Smooth muscle cell (in vitro differentiated cells): ENCODE results near the gene HPS3. TPM values are rescaled to one million over a fixed set of nuclear protein-coding genes. Genes with fewer than 3 reads are reported as not detected.
A peak's percentile ranks its signal among the peaks of the same experiment; 100 is the strongest.
"Not testable (repeated sequence)": the region's sequence is repeated elsewhere in the genome, so short reads cannot be mapped to it uniquely, and the experiment has no call there.

ENCODE experiments used
- DNase-seq: peaks from one replicate; lab custom pipeline; 2025; ENCODE audit not compliant: unreplicated experiment; lab: John Stamatoyannopoulos, UW
- H2AFZ ChIP-seq: fragments of 200-600 bp; sonication (generic); 2 replicates; pipeline ENCODE4 v1.6.0; 2016; ENCODE audit warnings: antibody characterized with exemption, low read depth, mild to moderate bottlenecking
- H3F3A ChIP-seq: fragments of 200-600 bp; sonication (generic); 2 replicates; pipeline ENCODE4 v1.6.0; 2017; ENCODE audit warnings: antibody characterized with exemption, low read depth
- H3K27ac ChIP-seq: fragments of 200-600 bp; sonication (generic); 2 replicates; pipeline ENCODE4 v1.5.1; 2016; ENCODE audit warnings: low read depth, mild to moderate bottlenecking
- H3K27me3 ChIP-seq: fragments of 200-600 bp; sonication (generic); 2 replicates; pipeline ENCODE4 v1.6.1; 2016; ENCODE audit warnings: low read depth, mild to moderate bottlenecking
- H3K36me3 ChIP-seq: fragments of 200-600 bp; sonication (generic); 2 replicates; pipeline ENCODE4 v1.5.1; 2016; ENCODE audit warnings: low read depth
- H3K4me1 ChIP-seq: fragments of 200-600 bp; sonication (generic); 2 replicates; pipeline ENCODE4 v1.5.1; 2016; ENCODE audit warnings: low read depth
- H3K4me2 ChIP-seq: fragments of 200-600 bp; sonication (generic); 2 replicates; pipeline ENCODE4 v1.6.0; 2016; ENCODE audit warnings: mild to moderate bottlenecking
- H3K4me3 ChIP-seq: fragments of 200-600 bp; sonication (generic); 2 replicates; pipeline ENCODE4 v1.5.1; 2016; ENCODE audit warnings: mild to moderate bottlenecking
- H3K79me2 ChIP-seq: fragments of 200-600 bp; sonication (generic); 2 replicates; pipeline ENCODE4 v1.6.0; 2016; ENCODE audit warnings: low read depth, mild to moderate bottlenecking
- H3K9ac ChIP-seq: fragments of 200-600 bp; sonication (generic); 2 replicates; pipeline ENCODE4 v1.6.0; 2016; ENCODE audit warnings: low read depth
- H3K9me3 ChIP-seq: fragments of 200-600 bp; sonication (generic); replicated peaks from 2 replicates; pipeline ENCODE4 v1.5.1; 2016; ENCODE audit warnings: low read depth
- H4K20me1 ChIP-seq: fragments of 200-600 bp; sonication (generic); 2 replicates; pipeline ENCODE4 v1.6.0; 2016; ENCODE audit warnings: low read depth
- WGBS: methylation state at CpG from one replicate; pipeline ENCODE4 v1.1.7; 2016; ENCODE audit warnings: low lambda C conversion rate; 5-methylcytosine and 5-hydroxymethylcytosine counted together
- polyA plus RNA-seq: library from polyadenylated mRNA; unstranded; fragments of >200 nt; fragmentation: Nextera tagmentation; extraction: Ambion mirVana; gene quantifications from 2 replicates; pipeline ENCODE4 v1.2.1, GENCODE V29; 2016
- total RNA-seq: library from RNA; depleted of rRNA; stranded (reverse); fragments of >200 nt; gene quantifications from 2 replicates; pipeline ENCODE4 v1.2.3, GENCODE V29; 2014
- TF ChIP-seq, protein P1 (sequence below): fragments of 200-600 bp; sonication (generic); IDR thresholded peaks from 2 replicates; pipeline ENCODE4 v1.5.1; 2017; ENCODE audit warnings: borderline replicate concordance, mild to moderate bottlenecking, antibody characterized with exemption; ENCODE audit not compliant: insufficient read depth, poor library complexity, severe bottlenecking

The HPS3 gene
- total and polyA plus RNA-seq, 2 experiments from 2014 or later: 12.3 to 25.4 TPM

DNA sequence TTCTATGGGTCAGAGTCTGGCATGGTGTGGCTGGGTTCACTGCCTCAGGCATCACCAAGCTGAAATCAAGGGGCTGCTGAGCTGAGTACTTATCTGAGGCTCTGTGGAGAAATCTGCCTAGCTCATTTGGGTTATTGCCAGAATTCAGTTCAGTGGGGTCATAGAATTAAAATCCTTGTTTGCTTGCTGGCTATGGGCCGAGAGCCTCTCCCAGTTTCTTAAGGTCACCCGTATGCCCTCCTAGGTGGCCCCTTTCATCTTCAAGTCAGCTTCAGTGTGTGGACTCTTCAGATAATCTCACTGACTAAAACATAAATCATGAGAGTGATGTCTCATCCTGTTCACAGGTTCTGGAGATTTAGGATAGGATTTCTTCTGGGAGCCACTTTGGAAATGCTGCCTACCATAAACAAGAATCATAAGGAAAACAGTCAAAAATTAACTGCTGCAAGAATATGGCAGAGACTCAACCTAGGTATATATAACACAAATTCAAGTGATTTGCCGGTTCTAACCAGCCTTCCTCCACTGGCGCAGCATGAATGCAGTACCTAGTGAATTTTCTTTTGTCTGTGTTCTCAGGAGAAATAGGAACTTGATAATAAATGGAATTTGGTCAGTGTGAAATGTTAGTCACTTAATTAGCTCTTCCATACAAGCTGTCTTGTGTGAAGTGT is 86.9 kb downstream of the HPS3 start:
- no peaks in the 10 kb centered on the region for H3K27me3 ChIP-seq
- H3K36me3 ChIP-seq: no peaks in the 10 kb centered on the region
- TF ChIP-seq, protein P1, sequence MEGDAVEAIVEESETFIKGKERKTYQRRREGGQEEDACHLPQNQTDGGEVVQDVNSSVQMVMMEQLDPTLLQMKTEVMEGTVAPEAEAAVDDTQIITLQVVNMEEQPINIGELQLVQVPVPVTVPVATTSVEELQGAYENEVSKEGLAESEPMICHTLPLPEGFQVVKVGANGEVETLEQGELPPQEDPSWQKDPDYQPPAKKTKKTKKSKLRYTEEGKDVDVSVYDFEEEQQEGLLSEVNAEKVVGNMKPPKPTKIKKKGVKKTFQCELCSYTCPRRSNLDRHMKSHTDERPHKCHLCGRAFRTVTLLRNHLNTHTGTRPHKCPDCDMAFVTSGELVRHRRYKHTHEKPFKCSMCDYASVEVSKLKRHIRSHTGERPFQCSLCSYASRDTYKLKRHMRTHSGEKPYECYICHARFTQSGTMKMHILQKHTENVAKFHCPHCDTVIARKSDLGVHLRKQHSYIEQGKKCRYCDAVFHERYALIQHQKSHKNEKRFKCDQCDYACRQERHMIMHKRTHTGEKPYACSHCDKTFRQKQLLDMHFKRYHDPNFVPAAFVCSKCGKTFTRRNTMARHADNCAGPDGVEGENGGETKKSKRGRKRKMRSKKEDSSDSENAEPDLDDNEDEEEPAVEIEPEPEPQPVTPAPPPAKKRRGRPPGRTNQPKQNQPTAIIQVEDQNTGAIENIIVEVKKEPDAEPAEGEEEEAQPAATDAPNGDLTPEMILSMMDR: no peak
- no peak overlapping the region for H3K9ac ChIP-seq
- no peak overlapping the region for H3K27ac ChIP-seq
- no peak overlapping the region for H3K4me3 ChIP-seq
- H3F3A ChIP-seq: no peaks in the 10 kb centered on the region
- H3K79me2 ChIP-seq: no peaks in the 10 kb centered on the region
- H4K20me1 ChIP-seq: no peaks in the 10 kb centered on the region
- no peak for DNase-seq
- WGBS: 72% methylated on average over 4 of the region's 4 CpGs
- peaks cover 7% of the 10 kb centered on the region for H3K4me1 ChIP-seq
- no peak overlapping the region for H2AFZ ChIP-seq
- H3K4me2 ChIP-seq: no peak overlapping the region
- no peaks in the 10 kb centered on the region for H3K9me3 ChIP-seq

DNA sequence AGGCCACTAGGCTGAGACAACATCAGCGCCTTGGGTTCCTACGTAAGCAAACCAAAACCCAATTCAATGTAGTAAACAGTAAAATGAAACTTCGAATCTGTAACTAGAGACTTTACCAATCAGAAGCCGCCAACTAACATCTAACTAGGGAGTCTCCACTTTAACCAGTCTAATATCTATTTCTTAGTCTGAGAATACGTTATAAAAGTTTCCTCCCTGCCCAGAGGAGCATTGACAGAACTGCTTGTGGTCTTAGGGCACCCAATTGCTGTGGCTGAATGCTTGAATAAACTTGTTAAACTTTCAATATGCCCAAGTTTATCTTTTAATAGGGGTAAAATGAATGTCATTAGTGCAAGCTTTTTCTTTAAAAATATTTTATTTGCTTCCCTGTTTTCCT is 87.9 kb downstream of the HPS3 start:
- Histone ChIP-seq H3F3A (no peaks in the 10 kb centered on the region), H3K36me3 (no peaks in the 10 kb centered on the region), H3K79me2 (no peaks in the 10 kb centered on the region), H3K27ac (no peak overlapping the region), H4K20me1 (no peaks in the 10 kb centered on the region), H2AFZ (no peak overlapping the region), H3K4me3 (no peak overlapping the region), H3K4me2 (no peak overlapping the region), H3K9me3 (no peaks in the 10 kb centered on the region), H3K4me1 (peaks cover 16% of the 10 kb centered on the region), H3K27me3 (no peaks in the 10 kb centered on the region), H3K9ac (no peak overlapping the region)
- TF ChIP-seq, protein P1: no peak
- WGBS: 91% methylated on average over 5 of the region's 5 CpGs
- no peak for DNase-seq

DNA sequence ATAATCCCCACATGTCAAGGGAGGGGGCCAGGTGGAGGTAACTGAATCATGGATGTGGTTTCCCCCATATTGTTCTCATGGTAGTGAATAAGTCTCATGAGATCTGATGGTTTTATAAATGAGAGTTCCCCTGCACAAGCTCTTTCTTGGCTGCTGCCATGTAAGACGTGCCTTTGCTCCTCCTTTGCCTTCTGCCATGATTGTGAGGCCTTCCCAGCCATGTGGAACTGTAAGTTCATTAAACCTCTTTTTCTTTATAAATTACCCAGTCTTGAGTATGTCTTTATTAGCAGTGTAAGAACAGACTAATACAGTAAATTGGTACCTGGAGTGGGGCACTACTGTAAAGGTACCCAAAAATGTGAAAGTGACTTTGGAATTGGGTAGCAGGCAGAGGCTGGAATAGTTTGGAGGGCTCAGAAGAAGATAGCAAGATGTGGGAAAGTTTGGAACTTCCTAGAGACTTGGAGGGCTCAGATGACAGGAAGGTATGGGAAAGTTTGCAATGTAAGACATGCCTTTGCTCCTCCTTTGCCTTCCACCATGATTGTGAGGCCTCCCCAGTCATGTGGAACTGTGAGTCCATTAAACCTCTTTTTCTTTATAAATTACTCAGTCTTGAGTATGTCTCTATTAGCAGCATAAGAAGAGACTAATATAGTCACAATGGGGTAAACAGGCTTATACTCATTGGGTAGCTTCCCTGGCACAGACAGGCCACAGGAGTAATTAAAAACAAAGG is 90.1 kb downstream of the HPS3 start:
- not testable (repeated sequence) for H3K9me3 ChIP-seq, H4K20me1 ChIP-seq, H3K4me3 ChIP-seq, H3K79me2 ChIP-seq, DNase-seq, H3F3A ChIP-seq, H3K27me3 ChIP-seq, H3K36me3 ChIP-seq, H3K27ac ChIP-seq, H2AFZ ChIP-seq, H3K4me2 ChIP-seq, H3K9ac ChIP-seq
- peaks cover 16% of the 10 kb centered on the region for H3K4me1 ChIP-seq
- WGBS: 95% methylated on average over 1 of the region's 1 CpG

DNA sequence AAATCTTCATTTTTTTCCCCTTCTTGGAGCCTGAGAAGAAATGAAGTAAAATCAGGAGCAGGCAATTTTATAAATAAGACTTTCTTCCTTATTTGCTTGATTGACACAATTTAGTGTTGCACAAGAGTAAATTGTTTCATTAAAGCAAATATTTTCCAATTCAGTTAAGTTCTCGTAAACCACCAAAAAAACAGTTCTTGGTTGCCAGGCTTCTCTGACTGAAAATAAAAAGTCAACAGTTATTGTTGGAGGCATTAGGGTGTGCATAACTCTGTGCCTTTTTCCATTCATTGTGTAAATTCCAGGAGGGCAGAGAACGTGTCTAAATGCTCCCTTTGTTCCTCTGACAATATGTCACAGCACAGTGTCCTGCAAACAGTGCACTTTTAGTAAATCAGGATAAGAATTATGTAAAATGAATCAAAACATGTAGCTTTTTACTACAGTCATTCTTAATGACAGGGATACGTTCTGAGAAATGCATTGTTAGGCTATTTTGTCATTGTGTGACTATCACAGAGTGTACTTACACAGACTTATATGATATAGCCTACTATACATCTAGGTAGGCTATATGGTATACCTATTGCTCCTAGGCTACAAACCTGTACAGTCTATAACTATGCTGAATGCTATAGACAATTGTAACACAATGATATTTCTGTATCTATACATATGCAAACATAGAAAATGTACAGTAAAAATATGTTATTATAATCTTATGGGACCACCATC is 92.5 kb downstream of the HPS3 start, which contains the start of gene CP:
TSS of gene CP (minus strand) at position 47 of the 735 bp plus-strand sequence. CDS start at position 10, 37 bp downstream.
- Histone ChIP-seq H3K9me3 (no peaks in the 10 kb centered on the region), H2AFZ (peak within 1 kb of the TSS; percentile 16), H3K9ac (no peak within 1 kb of the TSS), H3K27ac (no peak within 1 kb of the TSS), H4K20me1 (no peaks in the 10 kb centered on the region), H3K4me1 (peaks cover 14% of the 10 kb centered on the region), H3K27me3 (no peaks in the 10 kb centered on the region), H3K4me2 (no peak within 1 kb of the TSS), H3K79me2 (no peaks in the 10 kb centered on the region), H3K4me3 (no peak within 1 kb of the TSS), H3K36me3 (no peaks in the 10 kb centered on the region), H3F3A (peaks cover 6% of the 10 kb centered on the region)
- DNase-seq: no peak
- TF ChIP-seq, protein P1: no peak
- WGBS: 52% methylated on average over 3 of the region's 3 CpGs
